H9 (cell line): ENCODE measurements around the gene BBOF1. TPM values are rescaled to one million over a fixed set of nuclear protein-coding genes. Genes with fewer than 3 reads are reported as not detected.
"Not testable (repeated sequence)": the region's sequence is repeated elsewhere in the genome, so short reads cannot be mapped to it uniquely, and the experiment has no call there.

Experiments
- DNase-seq: peaks from one replicate; pipeline ENCODE4 v3.0.0-alpha.2; 2017
- H2AFZ ChIP-seq: one replicate; pipeline ENCODE4 v1.6.1; 2013; ENCODE audit warnings: mild to moderate bottlenecking, low read length, control low read depth, moderate library complexity
- H2AK5ac ChIP-seq: 2 replicates; pipeline ENCODE4 v1.6.1; 2013; ENCODE audit warnings: low read length, control low read depth, mixed read lengths; ENCODE audit not compliant: insufficient read length
- H2BK120ac ChIP-seq: one replicate; pipeline ENCODE4 v1.6.1; 2013; ENCODE audit warnings: low read depth, mild to moderate bottlenecking, low read length, control low read depth, inconsistent platforms; ENCODE audit not compliant: poor library complexity, severe bottlenecking
- H2BK12ac ChIP-seq: 2 replicates; pipeline ENCODE4 v1.6.1; 2013; ENCODE audit warnings: low read length, control low read depth, mixed read lengths, low read depth; ENCODE audit not compliant: insufficient read length
- H2BK15ac ChIP-seq: 2 replicates; pipeline ENCODE4 v1.6.1; 2013; ENCODE audit warnings: low read depth, low read length, control low read depth
- H2BK20ac ChIP-seq: one replicate; pipeline ENCODE4 v1.6.1; 2013; ENCODE audit warnings: low read depth, mild to moderate bottlenecking, low read length, control low read depth, inconsistent platforms; ENCODE audit not compliant: poor library complexity, severe bottlenecking
- H2BK5ac ChIP-seq: 2 replicates; pipeline ENCODE4 v1.6.1; 2013; ENCODE audit warnings: low read length, control low read depth, mixed read lengths; ENCODE audit not compliant: insufficient read length
- H3K14ac ChIP-seq: 2 replicates; pipeline ENCODE4 v1.6.1; 2013; ENCODE audit warnings: low read length, control low read depth; ENCODE audit not compliant: insufficient read depth
- H3K18ac ChIP-seq: 2 replicates; pipeline ENCODE4 v1.6.1; 2013; ENCODE audit warnings: low read depth, mild to moderate bottlenecking, mixed read lengths, low read length, control low read depth; ENCODE audit not compliant: insufficient read length
- H3K23ac ChIP-seq: 2 replicates; pipeline ENCODE4 v1.6.1; 2013; ENCODE audit warnings: low read length, control low read depth, mixed read lengths, low read depth; ENCODE audit not compliant: insufficient read length
- H3K23me2 ChIP-seq: 2 replicates; pipeline ENCODE4 v1.6.1; 2013; ENCODE audit warnings: low read depth, mild to moderate bottlenecking, mixed read lengths, low read length, control low read depth; ENCODE audit not compliant: insufficient read length, poor library complexity, severe bottlenecking
- H3K27ac ChIP-seq: 2 replicates; pipeline ENCODE4 v1.5.1; 2013; ENCODE audit warnings: low read length, control low read depth, mixed read lengths, low read depth; ENCODE audit not compliant: insufficient read length
- H3K27me3 ChIP-seq: 2 replicates; pipeline ENCODE4 v1.6.1; 2013; ENCODE audit warnings: low read length, control low read depth, inconsistent platforms; ENCODE audit not compliant: insufficient read depth
- H3K4ac ChIP-seq: 2 replicates; pipeline ENCODE4 v1.6.1; 2013; ENCODE audit warnings: low read depth, mild to moderate bottlenecking, control low read depth, inconsistent platforms, low read length, moderate library complexity
- H3K4me1 ChIP-seq: 2 replicates; pipeline ENCODE4 v1.6.1; 2013; ENCODE audit warnings: low read length, control low read depth, inconsistent platforms; ENCODE audit not compliant: insufficient read depth
- H3K4me2 ChIP-seq: 2 replicates; pipeline ENCODE4 v1.6.1; 2013; ENCODE audit warnings: low read length, control low read depth, mixed read lengths; ENCODE audit not compliant: insufficient read length, insufficient read depth
- H3K56ac ChIP-seq: 2 replicates; pipeline ENCODE4 v1.6.1; 2013; ENCODE audit warnings: low read depth, mild to moderate bottlenecking, mixed read lengths, low read length, control low read depth; ENCODE audit not compliant: insufficient read length
- H3K79me1 ChIP-seq: 2 replicates; pipeline ENCODE4 v1.6.1; 2013; ENCODE audit warnings: low read depth, mild to moderate bottlenecking, moderate library complexity, low read length, control low read depth, inconsistent platforms; ENCODE audit not compliant: insufficient read depth, poor library complexity, severe bottlenecking
- H3K79me2 ChIP-seq: 2 replicates; pipeline ENCODE4 v1.6.1; 2013; ENCODE audit warnings: low read length, control low read depth, inconsistent platforms; ENCODE audit not compliant: insufficient read depth
- H3K9ac ChIP-seq: 2 replicates; pipeline ENCODE4 v1.6.1; 2013; ENCODE audit warnings: low read length, control low read depth, mixed read lengths; ENCODE audit not compliant: insufficient read length; ENCODE audit errors: extremely low read depth
- H3K9me3 ChIP-seq: one replicate; pipeline ENCODE4 v1.6.1; 2013; ENCODE audit warnings: low read depth, low read length, inconsistent platforms; ENCODE audit not compliant: control insufficient read depth
- H3T11ph ChIP-seq: one replicate; pipeline ENCODE4 v1.6.1; 2013; ENCODE audit warnings: mild to moderate bottlenecking, low read length, control low read depth, inconsistent platforms
- H4K20me1 ChIP-seq: one replicate; pipeline ENCODE4 v1.6.1; 2013; ENCODE audit not compliant: control insufficient read depth, insufficient read length, insufficient read depth
- H4K5ac ChIP-seq: 2 replicates; pipeline ENCODE4 v1.6.1; 2013; ENCODE audit warnings: low read depth, mild to moderate bottlenecking, mixed read lengths, low read length, control low read depth; ENCODE audit not compliant: insufficient read length
- H4K8ac ChIP-seq: replicated peaks from 2 replicates; pipeline ENCODE4 v1.6.1; 2013; ENCODE audit warnings: low read length, control low read depth, mixed read lengths, low read depth; ENCODE audit not compliant: insufficient read length
- H4K91ac ChIP-seq: 2 replicates; pipeline ENCODE4 v1.6.1; 2013; ENCODE audit warnings: low read depth, mild to moderate bottlenecking, moderate library complexity, mixed read lengths, low read length, control low read depth; ENCODE audit not compliant: insufficient read length
- H3K27ac Mint-ChIP-seq, 3 experiments: 2 replicates in 2 of 3; 3 replicates in 1 of 3; pipeline ENCODE4 v1.8.0; 2020 to 2021; ENCODE audit warnings: mixed read lengths in 3 of 3, mild to moderate bottlenecking in 1 of 3, moderate library complexity in 1 of 3
- H3K27me3 Mint-ChIP-seq: 2 replicates; pipeline ENCODE4 v1.8.0; 2021; ENCODE audit warnings: low read depth, mild to moderate bottlenecking, moderate library complexity, mixed read lengths
- H3K36me3 Mint-ChIP-seq, 3 experiments: 2 replicates in 2 of 3; 3 replicates in 1 of 3; pipeline ENCODE4 v1.8.0; 2020 to 2021; ENCODE audit warnings: low read depth in 3 of 3, mixed read lengths in 3 of 3; ENCODE audit not compliant: insufficient read depth in 1 of 3
- H3K4me1 Mint-ChIP-seq, 2 experiments: 2 replicates each; pipeline ENCODE4 v1.8.0; 2020; ENCODE audit warnings: mixed read lengths in 2 of 2
- H3K4me3 Mint-ChIP-seq, 2 experiments: 2 replicates in 1 of 2; 3 replicates in 1 of 2; pipeline ENCODE4 v1.8.0; 2020 to 2021; ENCODE audit warnings: mild to moderate bottlenecking in 2 of 2, mixed read lengths in 2 of 2, moderate library complexity in 1 of 2
- H3K9me3 Mint-ChIP-seq, 2 experiments: 2 replicates in 1 of 2; 3 replicates in 1 of 2; pipeline ENCODE4 v1.8.0; 2020; ENCODE audit warnings: mild to moderate bottlenecking in 2 of 2, mixed read lengths in 2 of 2, moderate library complexity in 1 of 2
- CTCF ChIP-seq: fragments of 200-600 bp; sonication (generic); conservative IDR thresholded peaks from 3 replicates; pipeline ENCODE4 v1.8.0; 2021; ENCODE audit warnings: antibody characterized with exemption, mild to moderate bottlenecking
- WGBS: extraction: QIAGEN DNeasy Blood & Tissue Kit; methylation state at CpG from one replicate; pipeline ENCODE4 v1.1.7; 2013; ENCODE audit warnings: missing lambda C conversion rate, low lambda C conversion rate, mixed read lengths; ENCODE audit not compliant: insufficient read length; ENCODE audit errors: extremely low coverage; 5-methylcytosine and 5-hydroxymethylcytosine counted together
- total RNA-seq: library from RNA; stranded (reverse); gene quantifications from 2 replicates; pipeline ENCODE4 v1.2.1, GENCODE V29; 2021

BBOF1 gene
- total RNA-seq, 1 experiment from 2014 or later, result 0.61 TPM

- Histone ChIP-seq H4K5ac (no peak overlapping the region), H3K23ac (no peak overlapping the region), H3K23me2 (no peaks in the 10 kb centered on the region), H3K79me2 (no peaks in the 10 kb centered on the region), H3K9ac (no peak overlapping the region), H3K4me2 (no peak overlapping the region), H3K27me3 (no peaks in the 10 kb centered on the region), H3K56ac (no peak overlapping the region), H3K79me1 (no peaks in the 10 kb centered on the region), H3K4ac (no peak overlapping the region), H2AFZ (no peak overlapping the region), H2BK120ac (no peak overlapping the region), H3K18ac (no peak overlapping the region), H2BK12ac (no peak overlapping the region), H3T11ph (no peak overlapping the region), H2BK20ac (no peak overlapping the region), H2BK15ac (no peak overlapping the region), H2AK5ac (no peak overlapping the region), H3K4me1 (no peaks in the 10 kb centered on the region), H3K9me3 (no peaks in the 10 kb centered on the region), H3K27ac (no peak overlapping the region), H3K14ac (no peak overlapping the region), H4K20me1 (no peaks in the 10 kb centered on the region), H4K8ac (no peak overlapping the region), H4K91ac (no peak overlapping the region), H2BK5ac (no peak overlapping the region)
- Mint-ChIP-seq H3K36me3 (peaks cover 0 to 13% (median 8%) of the 10 kb centered on the region in 3 experiments; a peak in 5 of 7 replicates), H3K4me3 (no peak overlapping the region), H3K27me3 (no peaks in the 10 kb centered on the region), H3K27ac (peak overlapping the region in 2 of 3 experiments; percentile 14 to 32; a peak in 1 of 7 replicates), H3K4me1 (peaks cover 0 to 3% of the 10 kb centered on the region in 2 experiments; a peak in 2 of 4 replicates), H3K9me3 (no peaks in the 10 kb centered on the region)
- no CpG with 5 or more reads among the region's 4 CpGs for WGBS
- no peak for DNase-seq
- TF ChIP-seq CTCF, result no peak
These were observed 28.1 kb upstream of the BBOF1 start for GRCh38 chr14:73991092-73991491.

- not testable (repeated sequence) for H3K14ac ChIP-seq, H3K4me1 Mint-ChIP-seq, H3K27ac Mint-ChIP-seq, H3K56ac ChIP-seq, H4K5ac ChIP-seq, H3K27ac ChIP-seq, H2BK20ac ChIP-seq, H4K91ac ChIP-seq, H3K79me2 ChIP-seq, H2AK5ac ChIP-seq, H3K4me1 ChIP-seq, H4K8ac ChIP-seq, H3K9ac ChIP-seq, H3K9me3 ChIP-seq, H3K23ac ChIP-seq, H3K4me2 ChIP-seq, H3T11ph ChIP-seq, H3K36me3 Mint-ChIP-seq, H3K4me3 Mint-ChIP-seq, H4K20me1 ChIP-seq, H3K23me2 ChIP-seq, H2BK5ac ChIP-seq, H3K27me3 Mint-ChIP-seq, H2BK15ac ChIP-seq, H3K18ac ChIP-seq, H3K79me1 ChIP-seq, H2BK12ac ChIP-seq, H3K9me3 Mint-ChIP-seq, H2AFZ ChIP-seq, H3K4ac ChIP-seq, DNase-seq, H2BK120ac ChIP-seq, H3K27me3 ChIP-seq
- no CpG with 5 or more reads among the region's 7 CpGs for WGBS
These were observed 24.2 kb upstream of the BBOF1 start for GRCh38 chr14:73994926-73995325.
